CD4-positive, alpha-beta T cell treated with Interferon gamma for 1 hour (primary cell): ENCODE results near the gene CBFA2T3.

Experiments used
- DNase-seq: peaks from one replicate; pipeline ENCODE4 v3.0.0-alpha.2; 2020

Gene CBFA2T3

DNA sequence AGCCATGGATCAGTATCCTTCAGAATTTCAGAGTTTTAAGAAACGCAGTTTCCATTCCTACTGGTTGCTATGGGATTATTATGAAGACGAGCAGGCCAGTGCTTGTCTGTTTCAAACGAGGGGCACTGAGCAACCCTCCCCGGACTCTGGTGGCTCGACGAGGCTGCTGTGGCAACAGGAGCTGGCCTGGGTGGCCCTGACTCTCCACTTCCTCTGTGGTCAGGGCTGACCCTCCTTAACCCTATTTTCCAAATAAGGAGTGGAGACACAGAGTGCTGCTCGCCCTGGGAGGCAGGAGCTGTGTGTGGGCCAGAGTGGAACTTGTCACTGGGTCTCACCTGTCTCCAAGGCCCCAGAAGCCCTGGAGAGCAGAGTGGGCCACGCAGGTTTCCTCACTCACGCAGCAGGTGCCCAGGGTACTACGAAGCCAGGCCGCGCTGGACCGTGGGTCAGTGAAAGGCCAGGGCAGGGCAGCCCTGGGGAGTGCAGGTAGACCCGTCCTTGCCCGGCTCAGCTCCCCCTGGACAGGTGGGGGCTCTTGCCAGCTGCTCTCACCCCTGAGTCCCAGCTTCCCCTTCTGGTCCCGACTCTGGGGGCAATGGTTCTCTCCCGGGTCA is 123.6 kb downstream of the CBFA2T3 start:
- DNase-seq: no peak

DNA sequence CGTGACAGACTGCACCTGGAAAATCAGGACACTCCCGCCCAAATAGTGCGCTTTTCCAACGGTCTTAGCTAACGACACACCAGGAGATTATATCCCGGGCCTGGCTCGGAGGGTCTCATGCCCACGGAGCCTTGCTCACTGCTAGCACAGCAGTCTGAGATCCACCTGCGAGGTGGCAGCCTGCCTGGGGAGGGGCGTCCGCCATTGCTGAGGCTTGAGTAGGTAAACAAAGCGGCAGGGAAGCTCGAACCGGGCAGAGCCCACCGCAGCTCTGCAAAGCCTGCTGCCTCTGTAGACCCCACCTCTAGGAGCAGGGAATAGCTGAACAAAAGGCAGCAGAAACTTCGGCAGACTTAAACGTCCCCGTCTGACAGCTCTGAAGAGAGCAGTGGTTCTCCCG is 125.4 kb downstream of the CBFA2T3 start:
- no peak for DNase-seq

DNA sequence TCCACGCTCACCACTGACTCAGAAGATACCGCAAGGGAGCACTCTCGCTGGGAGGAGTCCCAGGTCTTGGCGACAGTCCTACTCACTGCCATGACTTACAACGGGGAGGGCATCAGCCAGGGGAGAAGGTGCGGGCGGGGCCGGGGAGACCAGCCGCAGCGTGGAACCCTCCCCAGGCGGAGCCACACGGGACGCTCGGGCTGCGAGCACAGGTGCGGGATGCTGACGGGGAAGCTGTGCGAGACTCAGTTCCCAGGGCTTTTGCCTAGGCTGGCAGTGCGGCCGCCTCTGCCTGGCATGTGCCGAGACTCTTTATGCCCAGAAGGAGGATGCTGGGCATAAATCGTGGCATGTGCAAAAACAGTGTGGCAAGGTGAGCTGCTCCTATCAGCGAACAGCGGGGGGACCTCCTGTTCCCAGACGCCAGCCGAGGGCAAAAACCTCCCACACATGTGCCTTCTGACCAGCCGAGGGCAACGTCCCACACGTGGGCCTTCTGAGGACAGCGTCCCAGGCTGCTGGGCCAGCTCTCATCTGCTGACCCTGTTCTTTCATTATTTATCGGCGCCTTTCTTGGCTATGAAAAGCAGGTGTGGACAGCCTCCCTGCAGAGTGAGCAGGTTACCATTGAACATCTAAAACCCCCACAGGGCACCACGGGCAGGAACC is 126.3 kb downstream of the CBFA2T3 start:
- DNase-seq: no peak

DNA sequence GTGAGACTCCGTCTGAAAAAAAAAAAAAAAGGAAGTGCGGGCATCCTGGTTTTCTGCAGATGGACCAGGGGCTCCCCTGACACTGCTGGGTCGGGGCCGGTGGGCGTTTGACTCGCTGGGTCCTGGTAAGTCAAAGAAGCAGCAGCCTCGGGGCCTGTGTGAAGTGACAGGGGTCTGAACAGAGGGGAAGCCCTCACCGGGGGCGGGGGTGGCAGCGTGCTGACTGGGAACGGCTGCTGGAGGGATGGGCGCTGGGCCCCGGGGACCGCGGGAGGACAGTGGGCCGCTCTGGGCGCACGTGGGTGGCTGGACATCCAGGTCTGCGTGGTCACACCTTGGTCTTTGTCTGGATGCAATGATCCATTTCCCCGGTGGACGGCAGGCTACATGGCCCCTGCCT is 128.4 kb downstream of the CBFA2T3 start:
- no peak for DNase-seq

DNA sequence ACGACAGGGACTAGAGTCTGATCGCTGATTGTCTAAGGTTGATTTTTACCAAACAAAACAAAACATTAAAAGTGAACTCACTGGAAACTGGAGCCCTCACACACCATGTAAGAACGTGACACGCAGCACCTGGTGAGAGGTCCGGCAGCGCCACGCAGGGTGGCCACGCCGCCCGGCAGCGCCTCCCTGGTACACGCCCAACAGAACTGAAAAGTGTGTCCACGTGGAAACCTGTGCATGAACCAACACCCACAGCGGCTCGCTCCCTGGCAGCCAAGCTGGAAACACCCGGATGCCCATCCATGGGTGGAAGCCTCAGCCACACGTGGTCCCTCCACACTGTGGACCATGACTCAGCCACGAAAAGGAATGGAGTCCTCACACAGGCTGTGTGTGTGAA is 129.4 kb downstream of the CBFA2T3 start:
- DNase-seq: no peak

DNA sequence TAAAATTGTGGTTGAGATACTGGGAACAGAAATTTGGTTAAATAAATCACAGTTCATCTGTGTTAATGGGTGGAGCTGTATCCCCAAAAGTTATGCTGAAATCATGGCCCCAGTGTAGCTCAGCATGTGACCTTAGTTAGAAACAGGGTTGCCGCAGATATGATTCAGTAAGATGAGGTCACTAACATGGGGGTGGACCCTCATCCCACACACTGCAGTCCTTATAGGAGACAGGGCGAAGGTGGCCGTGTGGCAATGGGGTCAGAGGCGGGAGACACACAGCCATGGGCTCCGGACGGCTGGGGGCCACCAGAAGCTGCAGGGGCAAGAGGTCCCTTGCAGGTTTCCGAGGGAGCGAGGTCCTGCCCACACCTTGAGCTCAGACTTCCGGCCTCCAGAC is 130.9 kb downstream of the CBFA2T3 start:
- no peak for DNase-seq

DNA sequence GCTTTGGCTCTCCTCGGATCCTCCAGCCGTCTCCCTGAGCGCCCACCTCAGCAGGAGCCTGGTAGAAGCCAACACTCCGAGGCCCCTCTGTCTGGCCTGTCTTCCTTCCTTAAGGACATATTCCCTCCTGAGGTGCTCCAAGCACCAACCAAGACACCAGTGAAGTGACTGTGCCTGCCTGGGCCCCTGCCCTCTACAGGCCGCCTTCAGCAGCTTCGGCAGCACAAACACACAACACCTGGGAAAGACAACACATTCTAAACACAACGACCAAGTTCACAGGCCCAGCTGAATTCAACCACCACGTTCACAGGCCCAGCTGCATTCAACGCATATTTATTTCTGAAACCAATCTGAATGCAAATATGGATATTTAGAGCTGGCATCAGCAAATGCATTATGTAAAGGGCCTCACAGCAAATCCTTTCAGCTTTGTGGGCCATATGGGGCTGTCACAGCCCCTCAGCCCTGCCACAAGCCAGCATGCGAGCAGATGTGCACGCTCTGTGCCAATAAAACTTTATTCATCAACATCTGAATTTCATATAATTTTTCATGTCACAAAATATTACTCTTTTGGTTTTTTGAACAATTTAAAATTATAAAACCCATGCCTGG is 132.5 kb downstream of the CBFA2T3 start:
- no peak for DNase-seq

DNA sequence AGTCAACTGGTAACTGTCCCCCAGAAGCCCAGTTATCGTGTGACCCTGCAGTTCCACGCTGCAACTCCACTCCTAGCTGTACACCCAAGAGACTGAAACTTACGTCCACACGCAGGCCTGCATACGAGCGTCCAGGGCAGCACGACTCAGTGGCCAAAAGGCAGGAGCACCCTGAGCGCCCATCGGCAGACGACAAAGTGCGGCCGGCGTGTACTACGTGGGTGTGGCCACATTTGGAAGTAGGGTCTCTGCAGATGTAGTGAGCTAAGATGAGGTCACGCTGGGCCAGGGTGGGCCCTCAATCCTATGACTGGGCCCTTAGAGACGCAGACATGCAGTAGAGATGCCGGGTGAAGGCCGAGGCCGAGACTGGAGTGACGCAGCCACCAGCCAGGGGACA is 133.8 kb downstream of the CBFA2T3 start:
- no peak for DNase-seq

DNA sequence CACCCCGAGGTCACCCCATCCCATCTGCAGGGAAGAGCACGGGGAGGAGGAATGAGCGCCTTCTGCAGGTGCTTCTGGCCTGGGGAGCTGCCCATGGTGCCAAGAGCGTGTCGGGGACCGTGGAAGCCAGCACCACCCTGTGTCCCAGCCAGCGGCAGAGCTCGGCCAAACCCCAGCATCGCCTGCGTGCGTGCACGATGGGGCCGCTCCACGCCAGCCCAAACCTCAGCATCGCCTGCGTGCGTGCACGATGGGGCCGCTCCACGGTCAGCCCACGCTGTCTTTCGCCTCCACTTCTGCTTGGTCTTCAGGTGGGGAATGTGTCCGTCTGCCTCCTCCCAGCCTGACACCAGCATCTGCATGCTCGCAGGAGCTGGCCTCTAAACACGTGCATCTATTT is 134.2 kb downstream of the CBFA2T3 start:
- DNase-seq: no peak

DNA sequence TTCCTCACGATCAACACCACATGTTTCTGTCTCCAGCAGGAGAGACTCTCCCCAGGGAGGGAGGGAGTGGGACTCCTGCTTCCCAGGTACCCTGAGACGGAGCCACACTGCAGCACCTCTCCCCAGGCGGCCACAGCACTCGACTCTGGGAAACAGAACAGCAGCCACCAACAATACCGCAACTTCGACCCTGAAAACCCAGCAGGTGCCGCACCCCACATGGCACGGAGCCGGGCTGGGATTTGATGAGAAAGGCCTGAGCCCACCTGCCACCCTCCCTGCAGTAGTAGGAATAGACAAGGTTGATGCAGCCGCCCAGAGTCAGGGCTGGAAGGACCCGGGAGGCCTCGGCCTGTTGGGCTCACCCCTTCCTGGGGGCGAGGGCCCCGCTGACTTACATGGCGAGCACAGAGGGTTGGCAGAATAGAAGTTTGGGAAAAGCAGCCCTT is 134.7 kb downstream of the CBFA2T3 start:
- DNase-seq: no peak

DNA sequence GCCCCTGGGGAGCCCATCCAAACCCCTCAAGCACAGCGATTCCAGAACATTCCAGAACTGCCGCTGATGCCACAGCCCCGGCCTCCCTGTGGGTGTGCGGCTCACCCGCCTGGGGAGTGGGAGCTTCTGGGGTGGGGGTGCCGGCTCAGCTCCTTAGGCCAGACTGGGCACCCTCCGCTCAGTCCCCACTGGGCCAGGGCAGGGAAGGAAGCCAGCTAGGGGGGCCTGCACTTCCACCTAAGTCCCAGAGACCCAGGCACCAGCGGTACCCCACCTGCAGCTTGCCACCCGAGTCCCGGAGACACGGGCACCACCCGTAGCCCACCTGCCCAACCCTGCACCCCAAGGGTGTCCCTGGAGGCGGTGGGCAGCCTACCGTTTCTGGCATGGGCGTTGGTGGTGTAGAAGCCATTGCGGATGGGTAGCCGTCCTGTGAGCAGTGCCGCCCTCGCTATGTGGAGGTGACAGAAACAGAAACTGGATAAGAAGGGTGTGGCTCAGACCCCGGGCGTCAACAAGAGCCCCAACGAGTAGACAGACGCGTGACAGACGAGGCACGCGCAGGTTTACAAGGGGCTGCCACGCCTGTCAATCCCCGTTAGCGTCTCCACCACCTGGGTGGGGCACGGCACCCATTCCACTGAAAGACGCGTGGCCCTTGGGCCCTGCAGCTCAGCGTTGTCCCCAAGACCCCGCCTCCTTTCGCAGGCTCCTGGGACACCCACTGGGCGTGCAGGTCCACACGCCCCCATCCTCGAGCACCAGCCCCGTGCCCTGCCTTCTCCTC is 135.3 kb downstream of the CBFA2T3 start:
- DNase-seq: no peak

DNA sequence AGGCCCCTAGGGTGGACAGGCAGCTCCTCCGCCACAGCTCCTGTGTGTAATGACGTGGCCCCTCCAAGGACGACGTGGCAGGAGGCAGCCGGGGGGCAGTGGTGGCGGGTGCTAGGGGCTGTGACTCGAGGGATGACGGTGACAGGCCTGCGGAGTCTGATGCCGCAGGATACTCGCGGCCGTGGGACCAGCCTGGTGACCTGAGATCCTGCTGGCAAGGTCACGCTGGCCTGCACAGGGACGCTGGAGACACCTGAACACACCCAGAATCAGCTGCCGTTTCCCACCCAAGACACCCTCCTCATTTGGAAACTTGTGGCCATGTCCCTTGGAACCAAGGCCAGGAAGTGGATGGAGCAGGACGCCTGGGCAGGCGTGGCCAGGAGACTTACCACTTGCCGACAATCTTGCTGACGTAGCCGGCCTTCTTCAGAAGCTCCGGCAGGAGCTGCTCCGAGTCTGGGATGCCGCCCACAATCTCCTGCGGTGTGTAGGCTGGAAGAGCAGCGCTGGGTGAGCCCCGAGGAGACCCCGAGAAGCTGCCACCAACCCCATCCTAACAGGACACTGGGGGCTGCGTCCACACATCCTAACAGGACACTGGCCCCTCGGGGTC is 136.3 kb downstream of the CBFA2T3 start:
- DNase-seq: no peak

DNA sequence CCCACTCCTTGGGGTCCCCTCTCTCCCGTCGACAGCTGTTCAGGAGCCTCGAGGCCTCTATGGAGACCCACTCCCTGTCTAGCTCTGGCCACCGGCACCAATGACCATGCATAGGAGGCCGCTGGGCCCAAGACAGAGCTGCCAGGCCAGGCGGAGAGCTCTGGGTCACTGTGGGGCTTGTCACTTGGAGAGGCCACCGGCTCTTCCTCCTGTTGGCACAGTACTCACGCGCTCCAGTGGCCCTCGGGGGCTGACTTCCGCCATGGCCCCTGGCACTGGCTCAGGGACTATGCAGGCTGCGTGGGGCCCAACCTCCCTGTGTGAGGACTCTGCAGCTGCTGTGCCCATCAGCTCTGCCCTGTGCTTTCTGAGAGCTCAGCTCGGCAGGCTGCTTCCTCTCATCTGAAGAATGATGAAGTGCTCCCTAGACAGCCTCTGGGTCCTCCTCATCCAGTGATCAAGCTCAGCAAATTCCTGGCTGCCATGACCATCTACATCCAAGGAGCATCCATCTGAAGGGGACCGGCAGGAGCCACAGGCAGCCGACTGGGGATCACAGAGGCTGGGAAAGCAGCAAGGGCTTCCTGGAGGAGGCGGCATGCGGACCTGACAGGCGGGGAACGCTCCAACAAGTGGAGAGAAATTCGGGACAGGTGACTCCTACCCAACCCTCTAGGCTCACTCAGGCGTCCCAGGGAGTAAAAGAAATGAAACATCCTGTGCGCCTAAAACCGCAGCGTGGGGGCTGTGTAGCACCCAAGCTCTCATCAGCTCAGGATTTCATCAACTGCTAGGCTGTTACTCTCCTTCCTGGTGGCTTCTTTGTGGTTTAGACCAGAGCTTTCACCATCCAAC is 137.0 kb downstream of the CBFA2T3 start:
- DNase-seq: no peak

DNA sequence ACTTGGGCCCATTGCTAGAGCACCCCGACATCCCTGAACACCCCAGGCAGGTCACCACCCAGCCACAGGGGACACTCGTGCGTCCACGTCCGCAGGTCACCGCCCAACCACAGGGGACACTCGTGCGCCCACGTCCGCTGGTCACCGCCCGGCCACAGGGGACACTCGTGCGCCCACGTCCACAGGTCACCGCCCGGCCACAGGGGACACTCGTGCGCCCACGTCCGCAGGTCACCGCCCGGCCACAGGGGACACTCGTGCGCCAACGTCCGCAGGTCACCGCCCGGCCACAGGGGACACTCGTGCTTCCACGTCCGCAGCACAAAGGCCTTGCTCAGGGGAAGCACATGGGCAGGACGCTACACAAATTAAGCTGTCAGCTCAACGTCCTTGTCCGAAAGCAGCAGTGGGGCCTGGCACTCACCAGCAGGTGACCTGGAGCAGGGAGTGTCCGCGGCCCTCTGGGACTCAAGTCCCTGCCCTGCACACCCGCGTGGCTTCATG is 137.9 kb downstream of the CBFA2T3 start:
- DNase-seq: no peak

DNA sequence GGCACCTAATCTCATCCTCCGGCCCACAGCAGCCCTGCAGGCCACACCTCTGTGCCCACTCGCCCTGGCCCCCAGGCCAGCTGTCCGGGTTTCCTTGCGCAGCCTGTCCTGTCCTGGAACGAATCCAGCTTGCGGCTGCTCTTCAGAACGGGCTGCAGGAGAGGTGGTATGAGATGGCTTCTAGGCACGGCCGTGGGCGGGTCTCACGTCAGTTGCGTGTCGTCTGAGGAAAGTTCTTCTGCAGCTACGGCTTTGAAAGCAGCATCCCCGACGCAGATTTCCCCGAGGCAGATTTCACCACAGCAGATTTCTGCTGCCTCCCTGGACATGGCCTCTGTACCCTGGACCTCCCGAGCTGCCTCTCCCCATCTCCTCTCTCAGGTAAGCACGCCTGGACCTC is 138.4 kb downstream of the CBFA2T3 start:
- no peak for DNase-seq

DNA sequence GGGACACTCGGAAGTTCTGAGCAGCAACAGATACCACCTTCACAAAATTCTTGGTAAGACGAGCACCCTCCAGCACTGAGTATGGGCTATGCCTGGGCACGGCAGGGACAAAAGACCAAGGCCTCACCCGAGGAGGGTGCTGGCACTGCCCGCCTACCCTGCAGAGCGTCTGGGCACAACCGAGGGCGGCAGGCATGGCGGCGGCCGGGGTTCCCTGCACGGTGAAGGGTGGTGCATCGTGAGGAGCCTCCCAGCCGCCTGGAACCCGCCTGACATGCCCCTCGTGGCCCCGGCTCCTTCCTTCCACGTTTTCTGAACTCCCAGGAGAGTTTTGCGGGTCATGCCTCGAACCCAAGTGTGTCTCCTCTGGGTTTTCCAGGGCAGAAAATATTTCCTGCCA is 139.2 kb downstream of the CBFA2T3 start:
- no peak for DNase-seq

DNA sequence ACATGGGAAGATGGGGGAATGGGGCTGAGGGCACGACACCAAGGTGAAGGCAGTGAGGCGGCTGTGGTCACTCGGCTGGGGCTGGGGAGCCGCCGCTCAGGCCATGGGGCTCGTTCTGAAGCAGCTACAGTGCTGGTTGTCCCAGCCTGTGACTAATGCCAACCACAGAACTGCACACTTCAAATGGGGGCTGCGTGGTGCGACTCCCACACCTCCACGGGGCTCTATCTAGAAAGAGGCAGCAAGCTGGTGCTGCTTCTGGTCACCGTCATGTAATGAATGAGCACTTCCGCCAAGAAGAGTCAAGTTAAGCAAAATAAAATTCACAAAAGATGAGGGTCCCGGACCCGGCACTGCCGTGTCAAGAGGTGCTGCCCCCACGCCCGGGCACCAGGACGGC is 140.2 kb downstream of the CBFA2T3 start:
- DNase-seq: no peak

DNA sequence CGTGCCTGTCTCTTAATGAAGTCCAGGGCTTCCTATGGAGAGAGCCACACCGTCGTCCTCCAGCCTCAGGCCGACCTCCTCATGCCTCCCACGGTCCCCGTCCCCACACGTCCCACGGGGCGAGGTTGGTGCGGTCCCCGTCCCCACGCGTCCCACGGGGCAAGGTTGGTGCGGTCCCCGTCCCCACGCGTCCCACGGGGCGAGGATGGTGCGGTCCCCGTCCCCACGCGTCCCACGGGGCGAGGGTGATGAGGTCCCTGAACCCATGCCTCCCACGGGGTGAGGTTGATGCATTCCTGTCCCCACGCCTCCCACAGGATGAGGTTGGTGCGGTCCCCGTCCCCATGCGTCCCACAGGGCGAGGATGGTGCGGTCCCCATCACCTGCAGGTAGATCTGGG is 141.2 kb downstream of the CBFA2T3 start:
- no peak for DNase-seq

DNA sequence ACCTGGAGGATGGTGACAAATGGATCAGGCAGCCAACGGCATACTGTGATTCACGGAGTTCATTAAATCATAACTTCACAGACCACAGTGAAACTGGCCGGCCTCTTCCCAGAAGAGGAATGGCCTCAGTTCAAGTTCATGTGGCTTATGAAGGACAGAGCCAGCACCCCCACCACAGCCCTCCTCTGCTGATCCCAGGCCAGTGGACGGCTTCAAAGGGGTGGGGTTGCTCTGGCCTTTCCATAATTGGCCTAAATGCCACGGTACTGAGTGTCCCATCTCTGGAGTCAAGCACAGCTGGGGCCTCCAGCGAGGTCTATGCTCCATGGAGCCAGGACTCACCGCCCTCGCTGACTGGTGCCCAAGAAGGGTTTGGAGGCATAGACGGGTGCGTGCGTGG is 141.6 kb downstream of the CBFA2T3 start:
- no peak for DNase-seq

DNA sequence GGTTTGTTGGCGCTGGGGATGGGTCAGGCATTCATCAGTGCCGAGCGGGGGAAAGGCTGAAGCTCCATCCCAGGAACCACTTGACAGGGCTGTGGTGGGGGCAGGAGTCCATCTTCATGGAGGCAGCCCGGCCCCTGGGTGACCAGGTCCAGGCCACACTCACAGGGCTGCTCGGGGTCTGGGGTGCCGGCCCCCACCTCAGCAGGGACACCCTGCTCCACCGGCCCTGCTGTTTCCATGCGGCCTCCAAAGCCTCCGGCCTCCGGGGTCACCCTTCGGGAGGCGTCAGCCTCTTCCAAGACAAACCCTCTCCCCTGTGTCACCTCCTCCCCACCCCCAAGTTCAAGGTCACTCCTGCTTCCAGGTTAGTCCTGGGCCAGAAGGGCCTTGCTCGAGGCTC is 142.3 kb downstream of the CBFA2T3 start:
- no peak for DNase-seq

DNA sequence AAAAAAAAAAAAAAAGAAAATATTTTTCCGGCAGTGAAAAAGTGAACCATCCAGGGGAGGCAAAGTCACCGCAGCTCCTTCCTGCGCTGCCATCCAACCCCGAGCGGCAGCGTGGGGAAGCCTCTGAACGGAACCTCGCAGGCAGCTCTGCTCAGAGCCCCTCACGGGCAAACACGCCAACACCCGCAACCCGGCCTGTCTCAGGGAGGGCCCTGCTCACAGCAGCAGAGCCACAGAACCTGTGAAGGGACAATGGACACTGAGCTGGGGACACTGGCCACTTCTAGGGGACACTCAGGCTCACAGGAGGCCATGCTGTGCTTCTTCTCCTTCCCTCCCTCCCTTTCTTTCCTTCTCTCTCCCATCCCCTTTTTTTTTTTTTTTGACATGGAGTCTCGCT is 143.9 kb downstream of the CBFA2T3 start:
- DNase-seq: no peak

DNA sequence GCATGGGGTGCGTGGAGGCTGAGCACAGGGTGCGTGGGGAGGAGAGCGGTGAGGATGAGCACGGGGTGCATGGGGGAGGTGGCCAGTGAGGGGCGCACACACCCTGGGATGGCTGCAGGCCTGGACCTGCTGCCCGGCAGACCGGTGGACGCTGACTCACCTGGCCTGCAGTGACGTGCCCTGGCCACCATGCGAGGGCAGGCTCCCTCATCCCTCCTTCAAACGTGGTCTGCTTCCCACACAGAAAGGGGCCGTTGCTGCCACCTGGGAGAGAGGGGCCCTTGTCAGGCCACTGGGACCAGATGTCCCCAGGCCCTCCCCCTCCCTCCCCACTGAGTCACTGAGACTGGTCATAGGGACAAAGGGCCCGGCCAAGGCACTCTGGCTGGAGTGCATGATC is 145.2 kb downstream of the CBFA2T3 start:
- DNase-seq: no peak
